Head of caudate nucleus (tissue), 42 donors: ENCODE results near the gene CSTB.
"Not testable (repeated sequence)": the region's sequence is repeated elsewhere in the genome, so short reads cannot be mapped to it uniquely, and the experiment has no call there.

Source experiments
- DNase-seq, 42 donors: peaks; one replicate each; pipeline versions ENCODE4 v3.0.0 to v3.0.0-alpha.2; 2020 to 2021; ENCODE audit warnings: mixed read lengths in 7 of 42
- intact Hi-C: fragments of 100-400 bp; cut with DNase I; formaldehyde crosslinking; loops from one replicate; pipeline ENCODE4 v1.15.0; 2022

CSTB gene

GRCh38 chr21:43775795-43776430 lies at the start of gene CSTB:
TSS of gene CSTB (minus strand) at chr21:43776308. CDS start at chr21:43776269, 39 bp downstream.
- peak; percentile 77 to 97 (median 93) for DNase-seq
- intact Hi-C loops, result no loop called here

GRCh38 chr21:43825242-43825935 lies 49.3 kb upstream of the CSTB start:
- intact Hi-C loops, result no loop called here

GRCh38 chr21:43824333-43825241 lies 48.5 kb upstream of the CSTB start:
- peak in 30 of 42 donors; percentile 23 to 88 (median 60) for DNase-seq
- intact Hi-C loops, result no loop called here

More at GRCh38 chr21:43825242-43825935, 49.3 kb upstream of the CSTB start:
- DNase-seq, result no peak

- intact Hi-C loops, DNase-seq: not testable (repeated sequence)
Measured at GRCh38 chr21:43822741-43823140, 46.6 kb upstream of the CSTB start.

- intact Hi-C loops, DNase-seq: not testable (repeated sequence)
Measured at GRCh38 chr21:43822166-43822565, 46.1 kb upstream of the CSTB start.

- intact Hi-C loops, result no loop called here
- no peak for DNase-seq
Measured at GRCh38 chr21:43820466-43820865, 44.4 kb upstream of the CSTB start.

GRCh38 chr21:43819511-43820405 lies 43.6 kb upstream of the CSTB start:
- intact Hi-C loops, result no loop called here
- DNase-seq, result no peak

- DNase-seq, result no peak
- intact Hi-C loops, result no loop called here
Measured at GRCh38 chr21:43818685-43819084, 42.6 kb upstream of the CSTB start.

- no peak for DNase-seq
- intact Hi-C loops, result no loop called here
Measured at GRCh38 chr21:43817157-43818086, 41.3 kb upstream of the CSTB start.

GRCh38 chr21:43816611-43817071 lies 40.5 kb upstream of the CSTB start:
- intact Hi-C loops, result no loop called here
- no peak for DNase-seq

GRCh38 chr21:43815991-43816390 lies 39.9 kb upstream of the CSTB start:
- DNase-seq, result no peak
- intact Hi-C loops, result no loop called here

GRCh38 chr21:43815107-43815613 lies 39.1 kb upstream of the CSTB start:
- intact Hi-C loops, result no loop called here
- no peak for DNase-seq

GRCh38 chr21:43814215-43815106 lies 38.4 kb upstream of the CSTB start:
- intact Hi-C loops, result no loop called here
- peak in 1 of 42 donors; percentile 19 for DNase-seq

- DNase-seq, result no peak
- intact Hi-C loops, result no loop called here
Measured at GRCh38 chr21:43813656-43813980, 37.5 kb upstream of the CSTB start.

GRCh38 chr21:43812957-43813655 lies 37.0 kb upstream of the CSTB start:
- DNase-seq, result no peak
- intact Hi-C loops, result no loop called here
